IMR-90 (cell line): ENCODE data around the gene KRTAP6-2. TPM values are rescaled to one million over a fixed set of nuclear protein-coding genes. Genes with fewer than 3 reads are reported as not detected.

Source experiments
- ATAC-seq: fragments of 200-7000 bp; cut with Tn5 transposase; 2 replicates; pipeline ENCODE4 v1.9.1; 2020; ENCODE audit warnings: low read depth, mild to moderate bottlenecking, moderate library complexity
- BruUV-seq: library from RNA; stranded (reverse); fragments of 400-500 nt; replicated peaks from 2 replicates; lab custom pipeline; 2021; lab: Mats Ljungman, UMichigan
- CTCF ChIA-PET: fragments of 300-600 bp; formaldehyde crosslinking; extraction: SDS; loops from one replicate; lab custom pipeline; 2021; ENCODE audit warnings: antibody characterized with exemption; lab: Yijun Ruan, JAX
- POLR2A ChIA-PET: fragments of 300-600 bp; sonication (Branson Sonifier 250); formaldehyde crosslinking; loops from one replicate; lab custom pipeline; 2022; ENCODE audit warnings: antibody characterized with exemption; ENCODE audit not compliant: unreplicated experiment; lab: Charles Lee
- DNase-seq: peaks from one replicate; pipeline ENCODE4 v3.0.0; 2013
- H2AFZ ChIP-seq: replicated peaks from 2 replicates; pipeline ENCODE3; 2013; ENCODE audit warnings: low read length, mild to moderate bottlenecking; ENCODE audit not compliant: poor library complexity
- H2AK5ac ChIP-seq: 2 replicates; pipeline ENCODE4 v1.6.1; 2013; ENCODE audit warnings: low read depth, low read length, inconsistent platforms
- H2AK9ac ChIP-seq: replicated peaks from 2 replicates; pipeline ENCODE3; 2013; ENCODE audit warnings: mild to moderate bottlenecking, low read depth, low read length, moderate library complexity; ENCODE audit not compliant: poor library complexity
- H2BK120ac ChIP-seq: 2 replicates; pipeline ENCODE4 v1.6.1; 2013; ENCODE audit warnings: low read depth, low read length, inconsistent platforms
- H2BK15ac ChIP-seq: 3 replicates; pipeline ENCODE4 v1.6.1; 2013; ENCODE audit warnings: low read depth, low read length, inconsistent platforms
- H2BK20ac ChIP-seq: 2 replicates; pipeline ENCODE4 v1.6.1; 2013; ENCODE audit warnings: low read depth, mild to moderate bottlenecking, inconsistent platforms, low read length, moderate library complexity
- H2BK5ac ChIP-seq: 2 replicates; pipeline ENCODE4 v1.6.1; 2013; ENCODE audit warnings: mild to moderate bottlenecking, low read depth, low read length, inconsistent platforms; ENCODE audit not compliant: poor library complexity, severe bottlenecking
- H3K14ac ChIP-seq: replicated peaks from 2 replicates; pipeline ENCODE4 v1.6.1; 2013; ENCODE audit warnings: low read depth, low read length, inconsistent platforms
- H3K18ac ChIP-seq: 2 replicates; pipeline ENCODE4 v1.6.1; 2013; ENCODE audit warnings: low read depth, low read length, control low read depth
- H3K23ac ChIP-seq: 2 replicates; pipeline ENCODE4 v1.6.1; 2013; ENCODE audit warnings: low read depth, low read length, inconsistent platforms
- H3K27ac ChIP-seq: 2 replicates; pipeline ENCODE4 v1.5.1; 2013; ENCODE audit warnings: mild to moderate bottlenecking, control low read depth, low read length; ENCODE audit not compliant: insufficient read depth
- H3K27me3 ChIP-seq: 2 replicates; pipeline ENCODE4 v1.6.1; 2013; ENCODE audit warnings: low read length; ENCODE audit not compliant: control insufficient read depth, insufficient read depth
- H3K36me3 ChIP-seq: 2 replicates; pipeline ENCODE4 v1.6.1; 2013; ENCODE audit warnings: low read length, mixed read lengths; ENCODE audit not compliant: control insufficient read depth, insufficient read depth
- H3K4ac ChIP-seq: 2 replicates; pipeline ENCODE4 v1.6.1; 2013; ENCODE audit warnings: low read depth, low read length, inconsistent platforms
- H3K4me1 ChIP-seq: 2 replicates; pipeline ENCODE4 v1.6.1; 2013; ENCODE audit warnings: low read length, mixed read lengths; ENCODE audit not compliant: control insufficient read depth, insufficient read depth
- H3K4me2 ChIP-seq: 2 replicates; pipeline ENCODE4 v1.6.1; 2013; ENCODE audit warnings: low read depth, mild to moderate bottlenecking, control low read depth, low read length, moderate library complexity
- H3K4me3 ChIP-seq: 2 replicates; pipeline ENCODE4 v1.5.1; 2013; ENCODE audit warnings: low read depth, mild to moderate bottlenecking, control low read depth, low read length, moderate library complexity; ENCODE audit not compliant: insufficient read depth
- H3K56ac ChIP-seq: 2 replicates; pipeline ENCODE4 v1.6.1; 2013; ENCODE audit warnings: low read length, inconsistent platforms; ENCODE audit not compliant: insufficient read depth; ENCODE audit errors: extremely low read depth
- H3K79me1 ChIP-seq, 2 experiments: 2 replicates each; pipeline ENCODE4 v1.6.1; 2013; ENCODE audit warnings: low read length in 2 of 2, inconsistent platforms in 1 of 2, low read depth in 1 of 2
- H3K9ac ChIP-seq: 2 replicates; pipeline ENCODE4 v1.6.1; 2013; ENCODE audit warnings: low read depth, low read length, control low read depth
- H3K9me1 ChIP-seq: 2 replicates; pipeline ENCODE4 v1.6.1; 2013; ENCODE audit warnings: low read length, inconsistent platforms; ENCODE audit not compliant: insufficient read depth
- H3K9me3 ChIP-seq: 2 replicates; pipeline ENCODE4 v1.6.1; 2013; ENCODE audit warnings: low read length; ENCODE audit not compliant: control insufficient read depth, insufficient read depth
- H4K20me1 ChIP-seq: 2 replicates; pipeline ENCODE4 v1.6.1; 2013; ENCODE audit warnings: low read length, inconsistent platforms; ENCODE audit not compliant: insufficient read depth
- H4K5ac ChIP-seq: 2 replicates; pipeline ENCODE4 v1.6.1; 2013; ENCODE audit warnings: mild to moderate bottlenecking, low read depth, low read length, control low read depth
- H4K8ac ChIP-seq, 2 experiments: 2 replicates each; pipeline ENCODE4 v1.6.1; 2013; ENCODE audit warnings: low read depth in 2 of 2, low read length in 2 of 2, control low read depth in 1 of 2, inconsistent platforms in 1 of 2
- H4K91ac ChIP-seq: 2 replicates; pipeline ENCODE4 v1.6.1; 2013; ENCODE audit warnings: low read depth, low read length, inconsistent platforms; ENCODE audit not compliant: insufficient read depth
- CEBPB ChIP-seq: IDR thresholded peaks from 2 replicates; pipeline ENCODE4 v1.6.1; 2012; ENCODE audit warnings: low read depth, low read length, improper control_type of control experiment
- MXI1 ChIP-seq: IDR thresholded peaks from 2 replicates; pipeline ENCODE4 v1.6.1; 2012; ENCODE audit warnings: low read depth, mild to moderate bottlenecking, low read length, moderate library complexity, borderline replicate concordance
- WGBS, 2 experiments: methylation state at CpG; one replicate each; pipeline versions ENCODE4 v1.1.5 to v1.1.7; 2013; ENCODE audit warnings: missing lambda C conversion rate in 2 of 2; ENCODE audit not compliant: insufficient read length in 1 of 2; ENCODE audit errors: extremely low coverage in 2 of 2; 5-methylcytosine and 5-hydroxymethylcytosine counted together
- dilution Hi-C: fragments of 300-500 bp; cut with HindIII; formaldehyde crosslinking; loops from one replicate; pipeline ENCODE4 v1.14.3; 2018; ENCODE audit warnings: low sequenced_read_pairs; ENCODE audit not compliant: unreplicated experiment
- in situ Hi-C: fragments of 300-500 bp; cut with MboI; formaldehyde crosslinking; loops from 3 replicates; pipeline ENCODE4 v1.14.3; 2019; ENCODE audit warnings: low sequenced_read_pairs, inconsistent platforms, mixed read lengths
- intact Hi-C: fragments of 100-400 bp; cut with micrococcal nuclease; formaldehyde crosslinking; loops from 2 replicates; pipeline ENCODE4 v1.10.0; 2022
- polyA plus RNA-seq, 3 experiments: library from polyadenylated mRNA; depleted of rRNA; stranded (reverse); fragments of >200 nt; gene quantifications; 2 replicates each; pipeline ENCODE4 v1.2.3, GENCODE V29; 2012; ENCODE audit warnings: low replicate concordance in 1 of 3
- total RNA-seq: library from RNA; depleted of rRNA; stranded (reverse); fragments of >200 nt; gene quantifications from 2 replicates; pipeline ENCODE4 v1.2.3, GENCODE V29; 2012

The KRTAP6-2 gene
- total and polyA plus RNA-seq, 2 of the 4 experiments (the other 2 are of a cell fraction) = not detected

DNA sequence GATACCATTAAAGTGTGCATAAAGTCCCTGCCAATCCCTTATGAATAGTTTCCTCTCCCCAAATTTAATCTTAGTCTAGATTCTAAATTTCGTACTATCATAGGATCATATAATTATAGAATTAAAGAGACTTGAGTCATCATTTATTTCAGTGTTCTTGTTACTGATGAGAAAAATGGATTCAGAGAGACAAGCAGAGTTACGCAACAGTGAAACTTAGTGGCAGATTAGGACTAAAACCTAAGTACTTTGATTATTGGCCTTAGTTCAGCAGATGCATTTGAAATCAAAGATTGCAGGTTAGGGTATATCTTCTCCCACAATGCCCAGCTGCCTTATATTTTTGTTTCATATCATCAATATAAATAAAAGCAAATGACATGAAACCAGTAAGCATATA lies 36.7 kb downstream of the KRTAP6-2 start:
- no CpG with 5 or more reads among the region's 2 CpGs for WGBS, 2 experiments
- Histone ChIP-seq H2AK9ac (no peak overlapping the region), H3K36me3 (no peaks in the 10 kb centered on the region), H3K4me1 (no peaks in the 10 kb centered on the region), H3K79me1 (no peaks in the 10 kb centered on the region), H3K9me1 (no peaks in the 10 kb centered on the region), H3K9me3 (peaks cover 4% of the 10 kb centered on the region; the same call in 1 of the 2 replicates), H4K5ac (no peak overlapping the region), H3K23ac (no peak overlapping the region), H3K27ac (no peak overlapping the region), H4K91ac (no peak overlapping the region), H3K18ac (no peak overlapping the region), H3K4ac (no peak overlapping the region), H3K27me3 (no peaks in the 10 kb centered on the region), H2BK5ac (no peak overlapping the region), H2AK5ac (no peak overlapping the region), H2AFZ (no peak overlapping the region), H3K9ac (no peak overlapping the region), H2BK15ac (no peak overlapping the region), H4K8ac (no peak overlapping the region), H2BK120ac (no peak overlapping the region), H4K20me1 (no peaks in the 10 kb centered on the region), H3K56ac (no peak overlapping the region), H3K4me2 (no peak overlapping the region), H2BK20ac (no peak overlapping the region), H3K14ac (no peak overlapping the region), H3K4me3 (no peak overlapping the region)
- intact Hi-C loops (no loop called here), in situ Hi-C loops (no loop called here), dilution Hi-C loops (no loop called here)
- TF ChIP-seq CEBPB (peak; percentile 72), MXI1 (no peak)
- CTCF ChIA-PET = no interaction called here
- no TSS peak for BruUV-seq
- ATAC-seq (no peak), DNase-seq (no peak)
- POLR2A ChIA-PET = no interaction called here
